Sigmoid colon (tissue), 7 donors: ENCODE measurements around the gene ERP27. TPM values are rescaled to one million over a fixed set of nuclear protein-coding genes. Genes with fewer than 3 reads are reported as not detected.

Experiments used
- DNase-seq: peaks from one replicate; pipeline ENCODE4 v3.0.0-alpha.2; 2019
- H3K27ac ChIP-seq, 4 donors: fragments of 200-600 bp; sonication (generic); one replicate each; pipeline ENCODE4 v1.5.1; 2016 to 2019; ENCODE audit warnings: mild to moderate bottlenecking in 1 of 4
- H3K27me3 ChIP-seq, 3 donors: fragments of 200-600 bp; sonication (generic); one replicate each; pipeline ENCODE4 v1.5.1; 2019; ENCODE audit warnings: mild to moderate bottlenecking in 1 of 3
- H3K36me3 ChIP-seq, 4 donors: fragments of 200-600 bp; sonication (generic); one replicate each; pipeline ENCODE4 v1.5.1; 2016 to 2019
- H3K4me1 ChIP-seq, 4 donors: fragments of 200-600 bp; sonication (generic); one replicate each; pipeline ENCODE4 v1.5.1; 2017 to 2019
- H3K4me3 ChIP-seq, 4 donors: fragments of 200-600 bp; sonication (generic); one replicate each; pipeline ENCODE4 v1.5.1; 2017 to 2019; ENCODE audit warnings: mild to moderate bottlenecking in 2 of 4, moderate library complexity in 1 of 4
- H3K9me3 ChIP-seq, 4 donors: fragments of 200-600 bp in 3 of 4; sonication (generic) in 3 of 4; one replicate each; pipeline versions ENCODE4 v1.5.1 to v1.6.1; 2013 to 2019
- CTCF ChIP-seq, 4 experiments: fragments of 450-650 bp in 3 of 4; fragments of 200-600 bp in 1 of 4; IDR thresholded peaks; one replicate each; pipeline ENCODE4 v1.5.1; 2016 to 2019; ENCODE audit warnings: antibody characterized with exemption in 4 of 4, mild to moderate bottlenecking in 3 of 4, moderate library complexity in 2 of 4
- EP300 ChIP-seq, 4 donors: sonication (generic); formaldehyde crosslinking; IDR thresholded peaks; one replicate each; pipeline ENCODE4 v1.6.1; 2017; ENCODE audit warnings: antibody characterized with exemption in 4 of 4
- POLR2A ChIP-seq, 2 donors: fragments of 450-650 bp; IDR thresholded peaks; one replicate each; pipeline ENCODE4 v1.6.1; 2016; ENCODE audit warnings: antibody characterized with exemption in 2 of 2, mild to moderate bottlenecking in 2 of 2, moderate library complexity in 2 of 2
- POLR2AphosphoS5 ChIP-seq, 4 donors: sonication (generic); formaldehyde crosslinking; IDR thresholded peaks; one replicate each; pipeline ENCODE4 v1.6.1; 2017; ENCODE audit warnings: antibody characterized with exemption in 4 of 4
- WGBS, 2 donors: extraction: QIAGEN DNeasy Blood & Tissue Kit; methylation state at CpG; one replicate each; pipeline ENCODE4 v1.1.7; 2013; 5-methylcytosine and 5-hydroxymethylcytosine counted together
- intact Hi-C: fragments of 100-400 bp; cut with DNase I; formaldehyde crosslinking; loops from one replicate; pipeline ENCODE4 v1.15.1; 2023
- polyA plus RNA-seq, 3 donors: library from polyadenylated mRNA; stranded (reverse); fragments of 200-250 nt; gene quantifications; one replicate each; pipeline ENCODE4 v1.2.3, GENCODE V29; 2013
- total RNA-seq, 4 donors: library from RNA; depleted of rRNA; stranded (reverse); fragments of >200 nt; gene quantifications; one replicate each; pipeline ENCODE4 v1.1.0, GENCODE V29; 2016
- donor health status: healthy with polysubstance abuse.
- donor health status: Bipolar disorder and iron deficiency.
- donor health status: healthy.

The ERP27 gene
- total and polyA plus RNA-seq, 7 donors = 0.23 to 2.3 (median 0.60) TPM; not detected in 4

- Histone ChIP-seq H3K9me3 (no peaks in the 10 kb centered on the region), H3K27me3 (no peaks in the 10 kb centered on the region), H3K36me3 (peaks cover 0 to 25% (median 5%) of the 10 kb centered on the region in 4 donors), H3K4me1 (peaks cover 0 to 8% (median 3%) of the 10 kb centered on the region in 4 donors), H3K4me3 (no peak overlapping the region), H3K27ac (no peak overlapping the region)
- intact Hi-C loops = no loop called here
- 87 to 91% methylated on average over 1 of the region's 1 CpG for WGBS, 2 donors
- DNase-seq = no peak
- TF ChIP-seq CTCF (IDR thresholded peaks at IDR 0.05) = no peak
- TF ChIP-seq POLR2A (IDR thresholded peaks at IDR 0.05) = no peak
- no peak for TF ChIP-seq EP300 (IDR thresholded peaks at IDR 0.05)
- no peak for TF ChIP-seq POLR2AphosphoS5 (IDR thresholded peaks at IDR 0.05)
Observed at GRCh38 chr12:14878488-14878887, 59.8 kb downstream of the ERP27 start.

- Histone ChIP-seq H3K27ac (no peak overlapping the region), H3K4me1 (peaks cover 0 to 17% (median 10%) of the 10 kb centered on the region in 4 donors), H3K36me3 (peaks cover 0 to 13% (median 2%) of the 10 kb centered on the region in 4 donors), H3K4me3 (no peak overlapping the region), H3K9me3 (no peaks in the 10 kb centered on the region), H3K27me3 (no peaks in the 10 kb centered on the region)
- 85 to 88% methylated on average over 2 of the region's 2 CpGs for WGBS, 2 donors
- intact Hi-C loops = no loop called here
- TF ChIP-seq CTCF (IDR thresholded peaks at IDR 0.05) (no peak), EP300 (IDR thresholded peaks at IDR 0.05) (no peak), POLR2A (IDR thresholded peaks at IDR 0.05) (no peak), POLR2AphosphoS5 (IDR thresholded peaks at IDR 0.05) (no peak)
- no peak for DNase-seq
Observed at GRCh38 chr12:14876833-14877232, 61.5 kb downstream of the ERP27 start.

GRCh38 chr12:14874882-14875281 is 63.5 kb downstream of the ERP27 start:
- TF ChIP-seq POLR2AphosphoS5 (IDR thresholded peaks at IDR 0.05) (no peak), EP300 (IDR thresholded peaks at IDR 0.05) (no peak), POLR2A (IDR thresholded peaks at IDR 0.05) (no peak), CTCF (IDR thresholded peaks at IDR 0.05) (no peak)

GRCh38 chr12:14873440-14874185 is 64.7 kb downstream of the ERP27 start:
- Histone ChIP-seq H3K4me1 (peaks cover 0 to 21% (median 10%) of the 10 kb centered on the region in 4 donors), H3K9me3 (no peaks in the 10 kb centered on the region), H3K36me3 (no peaks in the 10 kb centered on the region), H3K27me3 (no peaks in the 10 kb centered on the region), H3K27ac (no peak overlapping the region), H3K4me3 (no peak overlapping the region)
- intact Hi-C loops = no loop called here
- DNase-seq = no peak
- TF ChIP-seq POLR2AphosphoS5 (IDR thresholded peaks at IDR 0.05) (no peak), EP300 (IDR thresholded peaks at IDR 0.05) (no peak), POLR2A (IDR thresholded peaks at IDR 0.05) (no peak), CTCF (IDR thresholded peaks at IDR 0.05) (no peak)
- WGBS, 2 donors = 61 to 77% methylated on average over 1 of the region's 1 CpG

More at GRCh38 chr12:14874882-14875281, 63.5 kb downstream of the ERP27 start:
- Histone ChIP-seq H3K27ac (no peak overlapping the region), H3K4me3 (no peak overlapping the region), H3K36me3 (no peaks in the 10 kb centered on the region), H3K9me3 (no peaks in the 10 kb centered on the region), H3K27me3 (no peaks in the 10 kb centered on the region), H3K4me1 (peaks cover 0 to 21% (median 10%) of the 10 kb centered on the region in 4 donors)
- DNase-seq = no peak
- intact Hi-C loops = no loop called here
- 70 to 77% methylated on average over 3 of the region's 3 CpGs for WGBS, 2 donors
